ENCODE results near the gene LIN52.

GRCh38 chr14:74126315-74127013 is 41.7 kb downstream of the LIN52 start:
- TF ChIP-seq CTCF (IDR thresholded peaks at IDR 0.05; ENCODE audit: low read depth, low read length) = no peak
- no peak for TF ChIP-seq EZH2phosphoT487 (IDR thresholded peaks at IDR 0.05; ENCODE audit: low read depth)

All from OCI-LY3 (cell line).